H7 (cell line): Measurements from ENCODE around the gene CNTNAP2. TPM values are rescaled to one million over a fixed set of nuclear protein-coding genes. Genes with fewer than 3 reads are reported as not detected.

Experiments used
- DNase-seq: peaks from one replicate; pipeline ENCODE4 v3.0.0; 2012
- H3K27me3 ChIP-seq: 2 replicates; pipeline ENCODE4 v1.6.0; 2011; ENCODE audit warnings: mild to moderate bottlenecking, low read length; ENCODE audit not compliant: control insufficient read depth, insufficient read depth
- H3K36me3 ChIP-seq: replicated peaks from 2 replicates; pipeline ENCODE4 v1.5.1; 2011; ENCODE audit warnings: low read length; ENCODE audit not compliant: control insufficient read depth, insufficient read depth
- H3K4me3 ChIP-seq: 2 replicates; pipeline ENCODE4 v1.5.1; 2011; ENCODE audit warnings: low read depth, mild to moderate bottlenecking, control low read depth, low read length, moderate library complexity; ENCODE audit not compliant: insufficient read depth
- total RNA-seq: library from RNA; depleted of rRNA; stranded (reverse); fragments of >200 nt; shearing (Covaris generic); gene quantifications from 2 replicates; pipeline ENCODE4 v1.2.3, GENCODE V29; 2014

The CNTNAP2 gene
- total RNA-seq, 1 experiment from 2014 or later, result 109 TPM

DNA sequence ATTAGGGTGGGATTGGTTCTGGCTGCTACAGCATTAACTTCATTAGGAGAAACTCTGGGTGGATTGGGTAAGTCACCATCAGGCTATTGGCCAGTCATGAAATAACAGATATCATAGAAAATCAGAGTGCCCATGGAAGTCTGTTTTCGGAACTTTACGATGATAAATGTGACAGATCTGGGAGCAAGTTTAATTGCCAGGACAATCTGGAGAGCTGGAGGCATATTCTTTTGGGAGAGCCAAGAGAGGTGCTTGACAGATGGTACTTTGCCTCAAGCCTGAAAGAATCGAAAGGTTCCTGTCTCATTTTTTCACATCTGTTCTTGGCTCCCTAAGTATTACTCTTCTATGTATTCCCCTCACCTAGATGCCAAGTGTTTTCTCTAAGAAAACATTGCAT, 369.9 kb downstream of the CNTNAP2 start:
- Histone ChIP-seq H3K4me3 (no peak overlapping the region), H3K27me3 (no peaks in the 10 kb centered on the region; the same call in 1 of the 2 replicates), H3K36me3 (no peaks in the 10 kb centered on the region)
- no peak for DNase-seq

GRCh38 chr7:146492017-146492416, 375.4 kb downstream of the CNTNAP2 start:
- Histone ChIP-seq H3K27me3 (no peaks in the 10 kb centered on the region; the same call in 1 of the 2 replicates), H3K36me3 (no peaks in the 10 kb centered on the region), H3K4me3 (no peak overlapping the region)
- DNase-seq, result no peak

GRCh38 chr7:146494952-146495596, 378.5 kb downstream of the CNTNAP2 start:
- no peak for DNase-seq
- Histone ChIP-seq H3K36me3 (no peaks in the 10 kb centered on the region), H3K27me3 (no peaks in the 10 kb centered on the region), H3K4me3 (no peak overlapping the region)

DNA sequence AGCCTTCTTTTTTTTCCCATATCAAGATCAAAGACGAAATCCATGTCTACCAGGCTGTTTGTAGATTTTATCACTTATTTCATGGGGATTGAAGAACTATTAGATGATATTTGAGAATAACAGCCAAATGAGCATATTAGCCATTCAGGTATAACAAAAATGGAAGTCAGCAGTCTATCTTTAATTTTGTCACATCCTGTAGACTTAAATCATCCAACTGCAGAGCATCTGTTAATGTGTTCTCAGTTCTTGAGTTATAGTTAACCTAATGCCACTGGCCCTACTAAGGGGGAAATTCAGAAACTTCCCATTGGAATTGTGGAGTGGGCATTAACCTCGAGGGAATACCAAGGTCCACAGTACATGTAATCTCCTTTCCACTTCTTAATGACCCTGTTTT, 380.1 kb downstream of the CNTNAP2 start:
- no peak for DNase-seq
- H3K36me3 ChIP-seq, result no peaks in the 10 kb centered on the region
- no peak overlapping the region for H3K4me3 ChIP-seq
- no peaks in the 10 kb centered on the region for H3K27me3 ChIP-seq

GRCh38 chr7:146499970-146500369, 383.4 kb downstream of the CNTNAP2 start:
- no peak for DNase-seq
- no peak overlapping the region for H3K4me3 ChIP-seq
- H3K36me3 ChIP-seq, result no peaks in the 10 kb centered on the region
- no peaks in the 10 kb centered on the region for H3K27me3 ChIP-seq

DNA sequence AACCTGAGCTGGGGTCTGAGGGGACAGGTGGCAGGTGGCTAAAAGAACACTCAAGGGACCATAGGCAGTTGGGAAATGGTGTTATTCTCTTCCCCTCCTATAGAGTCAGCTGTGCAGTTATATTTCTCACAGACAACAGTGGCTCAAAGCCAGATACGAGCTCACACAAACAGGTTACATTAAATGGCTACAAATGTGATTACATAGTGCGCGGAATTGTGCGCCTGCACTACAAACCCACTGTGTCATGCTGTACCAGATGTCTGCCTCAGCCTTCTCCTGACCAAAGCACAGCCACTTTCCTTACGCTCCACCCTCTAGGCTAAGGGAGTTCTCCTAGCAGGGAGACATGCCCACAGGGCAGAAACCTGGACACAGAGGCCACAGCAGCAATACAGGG, 387.2 kb downstream of the CNTNAP2 start:
- Histone ChIP-seq H3K36me3 (no peaks in the 10 kb centered on the region), H3K27me3 (no peaks in the 10 kb centered on the region), H3K4me3 (no peak overlapping the region)
- DNase-seq, result no peak

DNA sequence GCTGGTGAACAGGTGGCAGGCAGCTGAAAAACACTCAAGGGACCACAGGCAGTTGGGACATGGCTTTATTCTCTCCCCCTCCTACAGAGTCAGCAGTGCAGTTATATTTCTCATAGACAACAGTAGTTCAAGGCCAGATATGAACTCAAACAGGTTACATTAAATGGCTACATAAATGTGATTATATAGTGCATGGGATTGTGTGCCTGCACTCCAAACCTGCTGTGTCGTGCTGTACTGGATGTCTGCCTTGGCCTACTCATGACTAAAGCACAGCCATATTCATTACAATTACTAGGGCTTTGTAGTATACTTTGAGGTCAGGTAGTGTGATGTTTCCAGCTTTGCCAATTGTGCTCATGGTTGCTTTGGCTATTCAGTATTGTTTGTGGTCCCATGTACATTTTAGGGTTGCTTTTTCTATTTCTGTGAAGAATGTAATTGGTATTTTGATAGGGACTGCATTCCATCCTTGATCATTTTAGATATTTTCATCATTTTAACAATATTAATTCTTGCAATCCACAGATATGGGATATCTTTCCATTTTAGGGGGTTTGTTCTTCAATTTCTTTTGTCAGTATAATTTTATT, 393.6 kb downstream of the CNTNAP2 start:
- no peaks in the 10 kb centered on the region for H3K36me3 ChIP-seq
- no peak for DNase-seq
- no peak overlapping the region for H3K4me3 ChIP-seq
- no peaks in the 10 kb centered on the region for H3K27me3 ChIP-seq

- no peak overlapping the region for H3K4me3 ChIP-seq
- H3K36me3 ChIP-seq, result no peaks in the 10 kb centered on the region
- DNase-seq, result no peak
- H3K27me3 ChIP-seq, result no peaks in the 10 kb centered on the region
Measured at GRCh38 chr7:146514304-146514703, 397.7 kb downstream of the CNTNAP2 start.

DNA sequence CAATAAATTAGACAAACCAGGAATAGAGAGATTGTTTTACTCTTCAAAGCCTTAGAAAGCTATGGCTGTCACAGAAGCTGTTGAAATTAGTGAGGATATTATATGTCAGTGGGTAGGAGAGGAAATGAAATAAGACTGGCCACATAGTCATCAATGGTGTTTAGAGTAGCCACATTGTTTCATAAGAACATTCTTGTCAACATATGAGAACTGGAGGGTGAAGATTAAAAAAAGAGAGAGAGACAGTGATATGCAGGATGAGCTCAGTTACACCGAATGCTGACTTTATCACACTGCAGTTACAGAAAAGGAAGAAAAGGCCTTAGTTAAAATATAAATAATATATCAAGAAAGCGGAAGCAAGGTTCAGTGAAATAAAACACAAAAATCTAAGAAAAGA, 412.0 kb downstream of the CNTNAP2 start:
- Histone ChIP-seq H3K4me3 (no peak overlapping the region), H3K27me3 (no peaks in the 10 kb centered on the region), H3K36me3 (no peaks in the 10 kb centered on the region)
- DNase-seq, result no peak

DNA sequence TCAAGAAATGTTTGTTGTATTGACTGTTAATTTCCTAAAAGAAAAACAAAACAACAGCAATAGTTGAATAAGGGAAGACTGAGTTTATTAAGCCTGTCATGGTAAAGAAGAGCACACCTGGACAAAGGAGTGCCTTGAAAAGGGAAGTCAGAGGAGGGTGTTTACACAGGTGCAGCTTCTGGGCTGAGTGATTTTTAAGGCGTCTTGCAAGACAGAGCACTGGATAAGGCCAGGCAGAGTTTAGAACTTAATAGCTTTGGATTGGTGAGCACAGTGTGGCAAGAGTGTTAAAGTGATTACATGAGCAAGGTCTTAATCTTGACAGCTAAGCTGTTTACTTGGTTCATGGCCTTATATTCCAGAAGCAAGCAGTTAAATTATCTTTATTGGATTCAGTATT, 423.2 kb downstream of the CNTNAP2 start:
- H3K27me3 ChIP-seq, result no peaks in the 10 kb centered on the region
- H3K36me3 ChIP-seq, result no peaks in the 10 kb centered on the region
- DNase-seq, result no peak
- no peak overlapping the region for H3K4me3 ChIP-seq

GRCh38 chr7:146542101-146542500, 425.5 kb downstream of the CNTNAP2 start:
- H3K27me3 ChIP-seq, result no peaks in the 10 kb centered on the region
- no peaks in the 10 kb centered on the region for H3K36me3 ChIP-seq
- H3K4me3 ChIP-seq, result no peak overlapping the region
- no peak for DNase-seq

DNA sequence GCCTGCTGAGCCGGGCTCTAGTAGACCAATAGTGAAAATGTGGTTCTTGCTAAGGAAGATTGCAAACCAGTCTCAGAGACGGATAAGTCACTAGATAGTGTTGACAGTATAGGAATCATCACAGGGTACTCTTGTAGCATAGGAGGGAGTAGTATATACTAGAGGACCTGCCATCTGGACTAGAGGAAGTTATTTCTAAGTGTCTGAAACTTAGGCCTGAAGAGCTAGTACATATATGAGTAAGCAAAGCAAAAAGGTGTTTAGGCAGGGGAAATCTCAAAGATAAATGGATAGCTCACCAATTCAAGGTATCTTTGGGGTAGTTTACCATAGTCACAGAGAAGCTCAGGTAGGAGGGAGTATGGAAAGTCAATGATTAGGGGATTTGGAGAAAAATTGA, 428.1 kb downstream of the CNTNAP2 start:
- no peak overlapping the region for H3K4me3 ChIP-seq
- DNase-seq, result no peak
- H3K27me3 ChIP-seq, result no peaks in the 10 kb centered on the region
- no peaks in the 10 kb centered on the region for H3K36me3 ChIP-seq

DNA sequence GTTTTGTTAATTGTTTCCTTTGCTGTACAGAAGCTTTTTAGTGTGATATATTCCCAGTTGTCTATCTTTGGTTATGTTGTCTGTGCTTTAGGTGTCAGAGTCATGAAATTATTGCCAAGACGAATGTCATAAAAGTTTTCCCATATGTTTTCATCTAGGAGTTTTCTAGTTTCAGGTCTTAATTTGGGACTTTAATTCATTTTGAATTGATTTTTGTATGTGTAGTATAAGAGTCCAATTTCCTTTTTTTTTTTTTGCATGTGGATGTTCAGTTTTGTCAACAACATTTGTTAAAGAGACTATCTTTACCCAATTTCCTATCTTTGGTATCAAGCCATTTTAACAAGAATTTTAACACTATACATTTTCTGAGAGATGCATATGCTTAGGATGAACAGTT, 432.2 kb downstream of the CNTNAP2 start:
- Histone ChIP-seq H3K36me3 (no peaks in the 10 kb centered on the region), H3K4me3 (no peak overlapping the region), H3K27me3 (no peaks in the 10 kb centered on the region)
- no peak for DNase-seq

DNA sequence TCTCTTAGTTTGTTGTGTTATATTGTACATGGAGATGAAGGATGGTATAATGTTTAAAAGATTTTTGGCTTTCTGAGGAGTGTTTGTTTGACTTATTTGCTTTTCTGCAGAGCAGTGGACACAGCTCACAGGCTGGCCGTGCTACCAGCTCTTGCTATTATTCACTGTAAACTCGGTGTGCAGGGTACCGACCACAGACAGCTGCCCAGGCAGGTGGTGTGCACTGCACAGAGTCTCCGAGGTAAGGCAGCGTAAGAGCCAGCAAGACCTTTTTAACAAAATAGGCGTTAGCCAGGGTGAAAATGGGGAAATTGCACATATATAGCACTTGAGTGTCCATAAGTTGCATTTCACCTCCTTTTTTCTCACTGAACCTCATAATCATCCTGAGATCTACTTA, 438.0 kb downstream of the CNTNAP2 start:
- no peaks in the 10 kb centered on the region for H3K27me3 ChIP-seq
- no peaks in the 10 kb centered on the region for H3K36me3 ChIP-seq
- DNase-seq, result no peak

DNA sequence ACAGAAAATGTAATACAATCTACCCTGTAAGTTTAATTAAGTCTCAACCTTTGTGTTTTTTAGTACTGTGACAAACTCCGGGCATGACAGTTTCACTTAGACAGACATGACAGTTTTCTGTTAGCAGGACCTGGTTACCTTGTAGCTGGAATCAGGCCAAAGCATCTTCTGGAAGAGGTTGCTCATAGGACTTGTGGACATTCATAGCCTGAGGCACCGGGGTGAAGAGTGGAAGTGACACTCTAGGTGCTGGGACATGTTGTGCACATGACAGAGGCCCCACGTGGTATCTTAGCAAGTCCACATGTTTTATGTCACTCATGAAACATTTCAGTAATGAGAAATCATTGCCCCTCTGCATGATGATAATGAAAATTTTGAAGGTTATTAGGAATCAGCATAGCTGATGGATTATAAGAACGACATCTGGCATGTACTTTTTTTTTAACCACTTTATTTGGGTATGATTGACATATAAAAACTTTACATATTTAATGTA, 441.4 kb downstream of the CNTNAP2 start:
- no peak overlapping the region for H3K4me3 ChIP-seq
- no peaks in the 10 kb centered on the region for H3K36me3 ChIP-seq
- DNase-seq, result no peak
- no peaks in the 10 kb centered on the region for H3K27me3 ChIP-seq

More for the DNA sequence above, 438.0 kb downstream of the CNTNAP2 start:
- no peak overlapping the region for H3K4me3 ChIP-seq
